Astrocyte of the spinal cord (primary cell): ENCODE results near the gene GSKIP.

Experiments used
- DNase-seq: peaks from one replicate; pipeline ENCODE4 v3.0.0; 2011; ENCODE audit warnings: low read depth, low spot score
- H3K4me3 ChIP-seq: 2 replicates; pipeline ENCODE4 v1.5.1; 2011; ENCODE audit warnings: low read depth, mild to moderate bottlenecking, low read length, moderate library complexity
- in situ Hi-C: cut with HindIII; loops from 2 replicates; pipeline ENCODE4 v1.10.0; 2017; ENCODE audit warnings: low sequenced_read_pairs
- TF ChIP-seq, protein P1 (sequence below): IDR thresholded peaks from 2 replicates; pipeline ENCODE4 v1.5.1; 2012; ENCODE audit warnings: low read depth, mild to moderate bottlenecking, low read length, inconsistent platforms

The GSKIP gene

DNA sequence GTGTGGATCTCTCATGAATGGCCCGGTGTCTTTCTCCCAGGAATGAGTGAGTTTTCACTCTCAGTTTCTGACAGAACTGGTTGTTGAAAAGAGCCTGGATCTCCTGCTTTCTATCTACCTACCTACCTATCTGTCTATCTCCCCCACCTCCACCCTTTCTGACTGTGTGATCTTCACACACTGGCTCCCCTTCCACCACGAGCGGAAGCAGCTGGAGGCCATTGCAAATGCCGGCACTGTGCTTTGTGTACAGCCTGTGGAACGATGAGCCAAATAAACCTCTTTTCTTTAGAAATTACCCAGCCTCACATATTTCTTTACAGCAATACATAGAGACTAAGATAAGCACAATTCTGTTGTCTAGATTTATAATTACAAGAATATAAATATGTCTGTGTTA lies 7.2 kb downstream of the GSKIP start:
- in situ Hi-C loops: no loop called here
- H3K4me3 ChIP-seq: no peak overlapping the region
- DNase-seq: no peak
- TF ChIP-seq, protein P1, sequence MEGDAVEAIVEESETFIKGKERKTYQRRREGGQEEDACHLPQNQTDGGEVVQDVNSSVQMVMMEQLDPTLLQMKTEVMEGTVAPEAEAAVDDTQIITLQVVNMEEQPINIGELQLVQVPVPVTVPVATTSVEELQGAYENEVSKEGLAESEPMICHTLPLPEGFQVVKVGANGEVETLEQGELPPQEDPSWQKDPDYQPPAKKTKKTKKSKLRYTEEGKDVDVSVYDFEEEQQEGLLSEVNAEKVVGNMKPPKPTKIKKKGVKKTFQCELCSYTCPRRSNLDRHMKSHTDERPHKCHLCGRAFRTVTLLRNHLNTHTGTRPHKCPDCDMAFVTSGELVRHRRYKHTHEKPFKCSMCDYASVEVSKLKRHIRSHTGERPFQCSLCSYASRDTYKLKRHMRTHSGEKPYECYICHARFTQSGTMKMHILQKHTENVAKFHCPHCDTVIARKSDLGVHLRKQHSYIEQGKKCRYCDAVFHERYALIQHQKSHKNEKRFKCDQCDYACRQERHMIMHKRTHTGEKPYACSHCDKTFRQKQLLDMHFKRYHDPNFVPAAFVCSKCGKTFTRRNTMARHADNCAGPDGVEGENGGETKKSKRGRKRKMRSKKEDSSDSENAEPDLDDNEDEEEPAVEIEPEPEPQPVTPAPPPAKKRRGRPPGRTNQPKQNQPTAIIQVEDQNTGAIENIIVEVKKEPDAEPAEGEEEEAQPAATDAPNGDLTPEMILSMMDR: no peak

DNA sequence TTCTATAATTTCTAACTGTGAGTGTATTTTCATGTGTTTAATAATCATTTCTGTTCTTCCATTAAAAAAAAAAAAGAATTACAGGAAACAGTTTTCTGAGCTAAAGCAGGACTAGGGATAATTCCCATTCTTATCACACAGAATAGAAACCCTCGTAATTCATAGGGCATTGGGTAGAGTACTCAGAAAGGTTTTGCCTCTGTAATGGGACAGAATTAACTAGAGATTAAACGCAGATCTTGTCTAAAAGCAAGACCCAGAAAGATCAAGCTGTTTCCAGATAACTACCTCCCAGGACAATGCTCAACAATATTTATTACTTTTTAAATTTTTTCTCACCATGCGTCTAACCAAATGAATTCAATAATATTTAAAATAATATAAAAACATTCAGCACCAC lies 10.2 kb downstream of the GSKIP start:
- TF ChIP-seq, protein P1: no peak
- DNase-seq: no peak
- in situ Hi-C loops: no loop called here

DNA sequence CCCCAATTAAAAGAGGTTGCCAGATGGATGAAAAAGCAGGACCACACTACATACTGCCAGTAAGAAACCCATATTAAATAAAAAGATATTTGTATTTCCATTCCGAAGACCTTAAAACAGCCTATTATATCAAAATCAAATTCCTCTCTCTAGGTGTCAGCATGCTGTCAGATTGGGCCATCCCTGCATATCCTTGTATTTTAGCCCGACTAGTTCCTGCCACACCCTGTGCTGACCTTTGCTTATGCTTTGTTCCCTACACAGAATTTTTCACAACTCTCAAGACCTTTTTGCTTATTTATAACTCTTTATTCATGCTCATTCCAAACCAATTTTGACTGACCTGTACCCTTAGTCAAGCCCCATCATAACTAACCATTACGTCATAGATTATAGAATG lies 12.8 kb downstream of the GSKIP start:
- DNase-seq: no peak
- in situ Hi-C loops: no loop called here
- no peak overlapping the region for H3K4me3 ChIP-seq
- TF ChIP-seq, protein P1: no peak

More for the DNA sequence above, 10.2 kb downstream of the GSKIP start:
- no peak overlapping the region for H3K4me3 ChIP-seq

DNA sequence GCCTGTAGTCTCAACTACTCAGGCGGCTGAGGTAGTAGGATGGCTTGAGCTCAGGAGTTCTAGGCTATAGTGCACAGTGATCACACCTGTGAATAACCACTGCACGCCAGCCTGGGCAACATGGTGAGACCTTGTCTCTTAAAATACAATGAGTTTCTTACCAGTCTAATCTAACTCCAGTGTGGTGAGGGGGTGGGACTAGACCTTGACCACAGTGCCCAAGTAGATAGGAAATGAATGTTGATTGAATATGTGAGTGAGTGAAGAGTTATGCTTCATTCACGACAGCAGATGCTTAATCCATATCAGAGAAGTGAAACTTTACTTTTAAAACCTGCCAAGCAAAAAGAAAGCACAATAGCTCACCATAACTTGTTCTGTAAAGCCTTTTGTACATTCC lies 17.4 kb downstream of the GSKIP start:
- in situ Hi-C loops: no loop called here
- TF ChIP-seq, protein P1: no peak
- DNase-seq: no peak
- H3K4me3 ChIP-seq: no peak overlapping the region

DNA sequence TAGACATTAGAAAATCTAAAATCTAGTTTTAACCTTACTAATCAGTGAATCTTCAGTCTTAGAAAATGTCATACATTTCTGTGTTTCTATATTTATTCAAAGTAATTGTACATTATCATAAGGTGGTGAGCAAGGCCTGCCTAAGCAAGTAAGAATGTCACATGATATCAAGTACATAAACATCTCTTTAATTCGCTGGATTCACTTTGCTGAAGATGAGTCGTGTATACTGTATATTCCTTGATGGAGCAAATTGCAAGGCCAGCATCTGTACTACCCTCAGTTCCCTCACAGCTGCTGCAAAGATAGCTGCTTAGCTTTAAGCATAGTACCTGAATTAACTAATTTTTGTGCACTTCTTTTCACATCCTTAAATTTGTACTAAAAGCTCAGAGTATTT lies 20.1 kb downstream of the GSKIP start:
- in situ Hi-C loops: no loop called here
- no peak for DNase-seq
- H3K4me3 ChIP-seq: no peak overlapping the region
- TF ChIP-seq, protein P1: no peak

DNA sequence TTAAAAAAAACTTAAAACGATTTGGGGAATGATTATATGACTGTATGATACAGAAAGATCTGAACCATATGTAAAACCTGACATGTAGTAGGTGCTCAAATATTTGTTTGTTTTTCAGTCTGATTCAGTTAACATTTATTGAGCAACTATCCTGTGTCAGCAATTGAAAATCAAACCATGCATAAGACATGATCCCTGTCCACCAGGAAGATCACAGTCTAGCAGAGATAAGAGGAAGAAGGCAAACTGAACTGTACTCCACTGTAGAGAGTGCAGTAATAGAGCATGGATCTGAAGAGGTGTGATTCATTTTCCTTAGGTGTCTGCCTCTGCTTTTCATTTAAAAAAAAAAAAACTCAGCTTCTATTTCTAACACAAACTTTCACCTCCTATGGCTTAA lies 20.7 kb downstream of the GSKIP start:
- no peak for DNase-seq
- TF ChIP-seq, protein P1: no peak
- in situ Hi-C loops: no loop called here
- no peak overlapping the region for H3K4me3 ChIP-seq

DNA sequence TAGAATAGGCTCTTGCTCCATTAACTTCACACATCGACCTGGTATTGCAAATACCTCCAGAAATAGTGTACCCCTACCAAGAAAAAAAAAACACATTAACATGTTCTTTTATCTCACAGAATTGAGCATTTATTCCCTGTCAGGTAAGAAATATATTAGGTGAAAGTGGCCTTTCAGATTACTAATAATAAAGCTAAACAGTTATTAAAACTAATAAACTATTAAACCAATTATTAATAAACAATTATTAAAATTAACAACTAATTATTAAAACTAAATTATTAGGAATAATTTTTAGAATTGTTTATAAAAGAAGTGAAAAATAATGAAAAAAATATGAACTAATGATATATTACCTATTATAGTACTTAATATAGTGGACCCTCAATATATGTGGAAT lies 21.4 kb downstream of the GSKIP start:
- no peak for DNase-seq

More for the DNA sequence above, 21.4 kb downstream of the GSKIP start:
- in situ Hi-C loops: no loop called here
- TF ChIP-seq, protein P1: no peak
- no peak overlapping the region for H3K4me3 ChIP-seq
